ENCODE data around the gene HOMER3. TPM values are rescaled to one million over a fixed set of nuclear protein-coding genes. Genes with fewer than 3 reads are reported as not detected.
"Not testable (repeated sequence)": the region's sequence is repeated elsewhere in the genome, so short reads cannot be mapped to it uniquely, and the experiment has no call there.

Gene HOMER3
- total RNA-seq, 1 donor from 2014 or later, result 50.6 TPM

DNA sequence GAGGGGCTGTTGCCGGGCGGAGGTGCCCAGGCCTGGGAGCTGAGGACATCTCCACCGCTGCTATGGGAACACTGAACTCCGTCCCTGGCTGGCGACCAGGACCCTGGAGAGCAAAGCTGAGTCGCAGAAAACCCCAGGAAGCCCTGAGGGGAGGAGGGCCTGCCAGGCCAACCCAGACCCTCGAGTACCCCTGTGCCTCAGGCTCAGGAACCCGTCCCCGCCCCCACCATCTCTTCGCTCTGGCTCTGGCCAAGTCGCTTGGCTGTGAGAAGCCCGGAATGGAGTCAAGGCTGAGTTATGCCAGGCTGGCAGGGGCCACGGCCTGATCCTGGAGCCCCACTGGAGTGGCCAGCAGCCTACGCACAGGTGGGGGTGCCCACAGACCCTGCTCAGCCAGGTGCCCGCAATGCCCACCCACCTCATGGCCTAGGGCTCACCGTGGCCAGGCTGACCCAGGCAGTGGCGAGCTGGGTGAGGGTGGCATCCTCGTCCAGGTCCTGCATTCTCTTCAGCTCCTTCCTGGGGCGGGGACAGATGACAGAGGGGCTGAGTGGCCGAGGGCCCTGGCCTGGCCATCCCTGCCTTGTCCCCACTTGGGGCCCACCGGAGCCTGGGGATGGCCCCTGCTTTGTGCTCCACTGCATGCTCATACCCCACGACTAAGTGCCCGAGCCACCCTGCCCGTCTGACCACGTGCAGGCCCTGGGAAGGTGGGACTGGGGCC, 36.5 kb downstream of the HOMER3 start:
- H3K4me1 Mint-ChIP-seq (ENCODE audit: low read depth), result no peaks in the 10 kb centered on the region

DNA sequence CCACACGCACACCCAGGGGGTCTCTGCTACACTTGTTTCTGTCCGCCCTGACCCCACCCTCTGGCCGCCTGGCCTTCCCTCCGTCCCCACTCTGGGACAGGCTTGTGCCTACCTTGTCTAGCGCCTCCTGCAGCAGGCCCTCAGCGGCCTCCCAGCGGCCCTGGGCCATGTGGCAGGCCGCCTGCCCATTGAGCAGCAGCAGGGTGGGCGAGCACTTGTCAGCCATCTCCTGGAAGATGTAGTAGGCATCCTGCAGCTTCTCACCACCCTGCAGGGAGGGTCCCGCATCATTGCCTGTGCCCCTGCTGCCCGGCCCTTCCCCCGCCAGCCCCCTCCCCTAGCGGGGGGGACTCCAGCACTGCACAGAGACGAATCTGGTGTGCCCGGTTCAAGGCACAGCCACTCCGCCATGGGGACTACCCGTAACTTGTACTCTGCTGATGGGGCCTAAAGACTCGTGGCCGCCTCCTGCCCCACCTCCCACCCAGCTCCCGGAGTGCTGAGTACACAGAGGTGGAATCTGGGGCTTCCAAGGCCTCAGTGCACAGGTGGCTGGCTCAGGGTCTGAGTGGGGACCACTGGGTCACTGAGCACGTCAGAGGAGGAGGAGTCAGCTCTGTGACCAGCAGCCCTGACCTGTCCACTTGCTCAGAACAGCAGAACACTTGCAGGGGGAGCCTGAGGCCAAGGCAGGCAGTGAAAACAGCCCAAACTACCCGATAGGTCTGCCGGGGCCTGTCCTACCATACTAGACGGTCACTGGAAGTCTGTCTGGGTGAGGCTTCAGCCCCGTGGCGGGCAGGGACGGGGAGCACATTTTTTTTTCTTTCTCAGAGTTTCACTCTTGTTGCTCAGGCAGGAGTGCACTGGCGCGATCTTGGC, 37.6 kb downstream of the HOMER3 start:
- Mint-ChIP-seq H3K4me3 (ENCODE audit: unreplicated experiment) (no peak overlapping the region), H3K4me1 (ENCODE audit: low read depth) (no peaks in the 10 kb centered on the region), H3K36me3 (ENCODE audit: low read depth) (peaks cover 12% of the 10 kb centered on the region), H3K27ac (ENCODE audit: unreplicated experiment) (no peak overlapping the region), H3K9me3 (ENCODE audit: low read depth) (no peaks in the 10 kb centered on the region), H3K27me3 (ENCODE audit: low read depth) (no peaks in the 10 kb centered on the region)
- peak; percentile 77 for DNase-seq (ENCODE audit: low spot score)
- TF ChIP-seq, protein P1, sequence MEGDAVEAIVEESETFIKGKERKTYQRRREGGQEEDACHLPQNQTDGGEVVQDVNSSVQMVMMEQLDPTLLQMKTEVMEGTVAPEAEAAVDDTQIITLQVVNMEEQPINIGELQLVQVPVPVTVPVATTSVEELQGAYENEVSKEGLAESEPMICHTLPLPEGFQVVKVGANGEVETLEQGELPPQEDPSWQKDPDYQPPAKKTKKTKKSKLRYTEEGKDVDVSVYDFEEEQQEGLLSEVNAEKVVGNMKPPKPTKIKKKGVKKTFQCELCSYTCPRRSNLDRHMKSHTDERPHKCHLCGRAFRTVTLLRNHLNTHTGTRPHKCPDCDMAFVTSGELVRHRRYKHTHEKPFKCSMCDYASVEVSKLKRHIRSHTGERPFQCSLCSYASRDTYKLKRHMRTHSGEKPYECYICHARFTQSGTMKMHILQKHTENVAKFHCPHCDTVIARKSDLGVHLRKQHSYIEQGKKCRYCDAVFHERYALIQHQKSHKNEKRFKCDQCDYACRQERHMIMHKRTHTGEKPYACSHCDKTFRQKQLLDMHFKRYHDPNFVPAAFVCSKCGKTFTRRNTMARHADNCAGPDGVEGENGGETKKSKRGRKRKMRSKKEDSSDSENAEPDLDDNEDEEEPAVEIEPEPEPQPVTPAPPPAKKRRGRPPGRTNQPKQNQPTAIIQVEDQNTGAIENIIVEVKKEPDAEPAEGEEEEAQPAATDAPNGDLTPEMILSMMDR (IDR thresholded peaks at IDR 0.05), result no peak

More for the DNA sequence above, 36.5 kb downstream of the HOMER3 start:
- DNase-seq (ENCODE audit: low spot score), result peak; percentile 77
- Mint-ChIP-seq H3K36me3 (ENCODE audit: low read depth) (peaks cover 12% of the 10 kb centered on the region), H3K27ac (ENCODE audit: unreplicated experiment) (no peak overlapping the region), H3K4me3 (ENCODE audit: unreplicated experiment) (no peak overlapping the region), H3K27me3 (ENCODE audit: low read depth) (no peaks in the 10 kb centered on the region), H3K9me3 (ENCODE audit: low read depth) (no peaks in the 10 kb centered on the region)
- TF ChIP-seq, protein P1 (IDR thresholded peaks at IDR 0.05), result no peak

DNA sequence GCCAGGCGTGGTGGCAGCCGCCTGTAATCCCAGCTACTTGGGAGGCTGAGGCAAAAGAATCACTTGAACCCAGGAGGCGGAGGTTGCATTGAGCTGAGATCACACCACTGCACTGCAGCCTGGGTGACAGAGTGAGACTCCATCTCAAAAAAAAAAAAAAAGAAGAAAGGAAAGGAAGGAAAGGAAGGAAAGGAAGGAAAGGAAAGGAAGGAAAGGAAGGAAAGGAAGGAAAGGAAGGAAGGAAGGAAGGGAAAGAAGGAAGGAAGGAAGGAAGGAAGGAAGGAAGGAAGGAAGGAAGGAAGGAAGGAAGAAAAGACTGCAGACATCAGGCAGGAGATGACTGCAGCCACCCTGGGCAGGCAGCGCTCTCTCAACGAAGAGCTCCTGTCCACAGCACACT, 38.5 kb downstream of the HOMER3 start:
- not testable (repeated sequence) for DNase-seq (ENCODE audit: low spot score); H3K27ac Mint-ChIP-seq (ENCODE audit: unreplicated experiment); H3K4me1 Mint-ChIP-seq (ENCODE audit: low read depth); H3K4me3 Mint-ChIP-seq (ENCODE audit: unreplicated experiment); H3K27me3 Mint-ChIP-seq (ENCODE audit: low read depth); H3K9me3 Mint-ChIP-seq (ENCODE audit: low read depth)
- H3K36me3 Mint-ChIP-seq (ENCODE audit: low read depth), result peaks cover 12% of the 10 kb centered on the region

DNA sequence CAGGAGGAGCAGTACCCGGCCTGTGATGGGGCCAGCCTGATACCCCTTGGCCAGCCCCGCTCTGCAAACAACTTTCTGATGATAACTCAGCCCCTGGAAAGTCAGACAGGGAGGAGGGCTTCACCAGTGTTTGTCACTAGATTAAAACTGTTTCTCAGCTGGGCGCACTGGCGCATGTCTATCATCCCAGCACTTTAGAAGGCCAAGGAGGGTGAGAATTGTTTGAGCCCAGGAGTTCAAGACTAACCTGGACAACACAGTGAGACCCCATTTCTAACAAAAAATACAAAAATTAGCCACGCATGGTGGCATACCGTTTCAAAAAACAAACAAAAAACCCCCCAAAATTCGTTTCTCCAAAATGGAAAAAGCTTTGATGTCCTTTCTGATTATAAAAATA, 39.5 kb downstream of the HOMER3 start:
- H3K27me3 Mint-ChIP-seq (ENCODE audit: low read depth), result no peaks in the 10 kb centered on the region
- TF ChIP-seq, protein P1 (IDR thresholded peaks at IDR 0.05), result no peak

DNA sequence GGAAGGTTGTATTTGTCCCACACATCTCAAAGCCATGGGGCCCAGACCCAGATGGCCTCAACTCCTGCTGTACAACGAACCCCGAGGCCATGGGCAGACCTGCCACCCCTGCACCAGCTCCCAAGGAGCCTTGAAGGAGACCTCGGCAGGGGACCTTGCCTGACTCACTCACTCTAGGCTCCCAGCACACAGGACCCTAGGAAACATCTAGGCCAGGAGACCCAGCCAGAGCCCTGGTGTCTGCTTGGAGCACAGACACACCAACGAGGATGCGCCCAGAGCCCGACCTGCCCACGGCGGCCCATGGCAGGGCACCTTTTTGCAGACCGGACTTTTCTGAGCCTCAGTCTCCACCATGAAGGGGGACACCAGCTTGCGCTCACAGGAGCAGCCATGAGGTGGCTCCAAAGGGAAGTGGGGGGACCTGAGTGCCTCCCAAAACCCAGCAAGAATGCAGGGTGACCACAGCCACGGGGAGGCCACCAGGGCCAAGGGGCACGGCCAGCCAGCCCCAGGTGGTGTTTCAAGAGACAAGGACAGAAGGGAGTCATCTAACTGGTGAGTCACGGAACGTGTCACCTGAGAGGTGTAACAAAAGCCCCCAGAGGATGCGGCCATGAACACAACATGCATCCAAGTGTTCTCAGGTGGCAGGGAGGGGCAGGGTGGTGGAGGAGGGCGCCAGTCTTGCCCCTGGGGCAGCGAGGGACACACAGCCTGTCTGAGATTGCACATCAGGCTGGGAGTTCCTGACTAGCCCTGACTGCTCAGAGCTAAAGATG, 40.1 kb downstream of the HOMER3 start:
- DNase-seq (ENCODE audit: low spot score), result peak; percentile 81
- peaks cover 8% of the 10 kb centered on the region for H3K36me3 Mint-ChIP-seq (ENCODE audit: low read depth)
- H3K9me3 Mint-ChIP-seq (ENCODE audit: low read depth), result no peaks in the 10 kb centered on the region
- H3K27ac Mint-ChIP-seq (ENCODE audit: unreplicated experiment), result no peak overlapping the region
- TF ChIP-seq, protein P1 (IDR thresholded peaks at IDR 0.05), result no peak
- no peak overlapping the region for H3K4me3 Mint-ChIP-seq (ENCODE audit: unreplicated experiment)
- no peaks in the 10 kb centered on the region for H3K27me3 Mint-ChIP-seq (ENCODE audit: low read depth)
- peaks cover 3% of the 10 kb centered on the region for H3K4me1 Mint-ChIP-seq (ENCODE audit: low read depth)

More for the DNA sequence above, 39.5 kb downstream of the HOMER3 start:
- H3K36me3 Mint-ChIP-seq (ENCODE audit: low read depth), result peaks cover 12% of the 10 kb centered on the region
- H3K4me3 Mint-ChIP-seq (ENCODE audit: unreplicated experiment), result no peak overlapping the region
- H3K4me1 Mint-ChIP-seq (ENCODE audit: low read depth), result peaks cover under 1% of the 10 kb centered on the region
- DNase-seq (ENCODE audit: low spot score), result no peak
- H3K27ac Mint-ChIP-seq (ENCODE audit: unreplicated experiment), result no peak overlapping the region
- no peaks in the 10 kb centered on the region for H3K9me3 Mint-ChIP-seq (ENCODE audit: low read depth)
